ENCODE data around the gene RORB.
A peak's percentile ranks its signal among the peaks of the same experiment; 100 is the strongest.

RORB gene

DNA sequence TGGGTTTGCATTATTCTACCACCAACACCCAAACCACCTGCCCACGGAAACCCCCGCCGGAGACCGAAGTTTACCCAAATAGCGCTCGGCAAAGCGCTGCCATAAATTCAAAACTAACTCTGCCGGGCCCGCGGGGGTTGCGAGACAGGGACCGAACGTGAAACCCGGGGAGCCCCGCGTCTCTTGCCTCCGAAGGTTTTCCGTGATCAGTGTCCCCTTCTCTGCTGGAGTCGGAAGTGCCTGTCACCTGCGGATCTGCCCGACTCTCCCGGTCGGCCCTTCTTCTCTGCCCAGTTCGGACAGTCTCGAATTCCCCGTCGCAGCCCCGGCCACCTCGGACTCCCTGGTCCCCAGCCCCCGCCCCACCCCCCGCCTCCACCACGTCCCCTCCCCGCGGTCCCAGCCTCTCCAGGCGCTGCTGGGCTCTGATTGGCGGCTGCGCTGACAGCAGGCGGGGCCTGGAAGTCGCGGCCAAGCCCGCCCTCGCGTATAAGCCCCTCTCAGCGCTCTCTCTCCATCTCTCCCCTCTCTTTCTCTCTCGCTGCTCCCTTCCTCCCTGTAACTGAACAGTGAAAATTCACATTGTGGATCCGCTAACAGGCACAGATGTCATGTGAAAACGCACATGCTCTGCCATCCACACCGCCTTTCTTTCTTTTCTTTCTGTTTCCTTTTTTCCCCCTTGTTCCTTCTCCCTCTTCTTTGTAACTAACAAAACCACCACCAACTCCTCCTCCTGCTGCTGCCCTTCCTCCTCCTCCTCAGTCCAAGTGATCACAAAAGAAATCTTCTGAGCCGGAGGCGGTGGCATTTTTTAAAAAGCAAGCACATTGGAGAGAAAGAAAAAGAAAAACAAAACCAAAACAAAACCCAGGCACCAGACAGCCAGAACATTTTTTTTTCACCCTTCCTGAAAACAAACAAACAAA lies at the start of gene RORB:
Gene RORB (plus strand): TSS at position 517 of the 929 bp plus-strand sequence. CDS start 642 bp downstream, outside the sequence.
- DNase-seq, result peak; percentile 11

DNA sequence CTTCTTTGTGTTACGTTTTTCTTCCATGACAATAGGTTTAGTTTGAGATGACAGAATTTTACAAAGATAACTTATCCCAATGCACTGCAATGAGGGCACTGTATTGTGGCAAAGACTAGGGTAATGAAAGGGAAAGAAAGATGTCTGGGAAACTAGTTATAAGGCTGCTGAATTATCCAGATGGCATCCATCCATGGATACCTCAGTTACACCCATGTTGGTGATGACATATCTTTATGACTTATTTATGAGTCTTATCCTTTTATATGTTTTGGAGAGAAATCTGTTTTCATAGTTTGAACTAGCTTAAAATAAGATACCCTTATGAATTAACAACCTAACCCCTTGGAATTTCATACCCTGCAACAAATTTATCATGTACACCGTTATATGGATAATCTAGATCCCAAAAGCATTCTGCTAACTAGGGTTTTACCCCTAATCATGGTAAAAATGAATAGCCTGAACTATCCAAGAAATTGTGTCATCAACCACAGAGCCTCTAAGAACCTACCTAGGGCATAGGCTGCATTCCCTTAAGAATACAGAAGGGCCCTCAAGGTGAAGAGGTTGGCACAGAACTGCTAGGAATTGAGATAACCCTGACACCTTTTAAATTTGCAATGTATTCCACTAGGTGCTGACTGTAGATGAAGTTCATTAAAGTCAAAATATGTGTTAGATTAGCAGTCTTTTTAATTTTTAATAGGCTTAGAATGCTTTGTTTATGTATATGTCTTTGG lies 49.5 kb upstream of the RORB start:
- DNase-seq, result no peak

GRCh38 chr9:74449060-74449459 lies 48.1 kb upstream of the RORB start:
- DNase-seq, result no peak

DNA sequence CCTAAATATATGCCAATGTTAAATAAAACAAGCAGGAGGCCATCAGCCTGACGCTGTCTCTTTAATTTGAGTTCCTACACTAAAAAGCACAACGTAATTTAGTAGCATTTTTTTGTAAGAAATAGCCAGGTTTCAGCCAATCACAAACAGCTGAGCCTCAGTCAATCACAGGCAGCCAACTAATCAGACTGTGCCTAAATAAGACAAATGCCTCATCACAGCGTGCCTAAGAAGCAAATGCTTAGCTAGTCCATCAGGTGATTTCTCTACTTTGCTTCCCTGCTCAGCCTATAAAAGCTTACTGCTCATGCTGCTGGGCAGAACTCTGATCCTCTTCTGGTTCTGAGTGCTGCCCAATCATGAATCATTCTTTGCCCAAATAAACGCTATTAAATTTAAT lies 38.3 kb upstream of the RORB start:
- DNase-seq, result no peak

DNA sequence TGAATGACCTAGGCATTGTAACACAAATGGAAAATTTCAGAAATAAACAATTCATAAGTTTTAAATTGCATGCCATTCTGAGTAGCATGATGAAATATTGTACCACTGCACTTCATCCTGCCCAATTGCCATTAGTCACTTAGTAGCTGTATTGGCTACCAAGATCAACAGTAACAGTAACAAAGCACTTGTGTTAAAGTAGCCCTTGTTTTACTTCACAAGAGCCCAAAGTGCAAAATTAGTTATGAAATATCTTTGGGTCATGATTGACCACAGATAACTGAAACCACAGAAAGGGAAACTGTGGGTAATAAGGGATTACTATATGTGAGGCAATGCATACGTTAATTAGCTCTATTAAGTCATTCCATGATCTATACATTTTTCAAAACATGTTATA lies 33.3 kb upstream of the RORB start:
- peak; percentile 49 for DNase-seq

DNA sequence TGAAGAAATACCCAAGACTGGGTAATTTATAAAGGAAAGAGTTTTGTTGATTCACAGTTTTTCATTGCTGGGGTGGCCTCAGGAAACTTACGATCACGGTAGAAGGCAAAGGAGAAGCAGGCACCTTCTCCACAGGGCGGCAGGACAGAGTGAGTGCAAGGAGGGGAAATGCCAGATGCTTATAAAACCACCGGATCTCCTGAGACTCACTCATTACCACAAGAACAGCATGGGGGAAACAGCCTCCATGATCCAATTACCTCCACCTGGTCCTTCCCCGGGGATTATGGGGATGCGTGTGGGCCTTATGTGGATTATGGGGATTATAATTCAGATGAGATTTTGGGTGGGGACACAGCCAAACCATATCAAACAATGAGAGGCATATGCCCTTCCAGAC lies 18.5 kb upstream of the RORB start:
- no peak for DNase-seq

- DNase-seq, result no peak
These were observed 17.4 kb upstream of the RORB start for GRCh38 chr9:74479711-74480110.

GRCh38 chr9:74487395-74487794 lies 9.7 kb upstream of the RORB start:
- DNase-seq, result no peak

GRCh38 chr9:74493512-74493911 lies 3.6 kb upstream of the RORB start:
- no peak for DNase-seq

DNA sequence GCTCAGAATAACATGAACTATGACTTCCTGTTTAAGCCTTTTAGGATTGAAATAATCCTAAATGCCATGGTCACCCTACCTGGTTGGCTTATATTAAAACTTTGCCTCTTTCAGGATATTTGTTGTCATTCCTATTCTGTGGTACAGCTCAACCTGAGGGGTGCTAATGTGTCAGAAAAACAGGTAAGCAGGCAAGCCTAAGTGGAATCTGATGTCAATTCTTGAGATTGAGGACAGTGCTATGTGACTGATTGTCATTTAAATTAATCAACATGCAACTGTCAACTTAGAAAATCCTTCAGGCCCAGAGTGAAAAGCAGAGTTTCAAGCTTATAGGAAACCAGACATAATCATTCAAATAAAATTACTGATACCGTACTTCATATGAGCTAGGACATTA lies 2.6 kb upstream of the RORB start:
- DNase-seq, result no peak

DNA sequence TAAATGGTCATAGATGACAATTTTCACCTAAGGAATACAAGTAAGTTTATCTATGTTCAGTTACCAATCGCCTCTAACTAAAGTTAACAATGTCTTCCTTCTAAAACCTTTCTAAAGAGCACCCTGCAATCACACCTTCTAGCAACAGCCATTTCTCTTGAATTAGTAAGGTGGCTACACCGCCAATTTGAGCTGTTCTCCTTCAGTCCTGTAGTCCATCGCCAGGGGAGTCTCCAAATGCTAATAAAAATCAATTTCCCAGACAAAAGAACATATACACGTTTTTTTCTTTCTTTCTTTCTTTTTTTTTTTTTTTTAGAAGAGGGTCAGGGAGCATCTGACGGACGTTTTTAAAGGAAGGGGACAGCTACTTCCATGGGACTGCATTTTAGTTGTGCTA lies 729 bp upstream of the RORB start:
- DNase-seq, result no peak

GRCh38 chr9:74497748-74498620 lies 849 bp downstream of the RORB start:
- DNase-seq, result peak; percentile 0

DNA sequence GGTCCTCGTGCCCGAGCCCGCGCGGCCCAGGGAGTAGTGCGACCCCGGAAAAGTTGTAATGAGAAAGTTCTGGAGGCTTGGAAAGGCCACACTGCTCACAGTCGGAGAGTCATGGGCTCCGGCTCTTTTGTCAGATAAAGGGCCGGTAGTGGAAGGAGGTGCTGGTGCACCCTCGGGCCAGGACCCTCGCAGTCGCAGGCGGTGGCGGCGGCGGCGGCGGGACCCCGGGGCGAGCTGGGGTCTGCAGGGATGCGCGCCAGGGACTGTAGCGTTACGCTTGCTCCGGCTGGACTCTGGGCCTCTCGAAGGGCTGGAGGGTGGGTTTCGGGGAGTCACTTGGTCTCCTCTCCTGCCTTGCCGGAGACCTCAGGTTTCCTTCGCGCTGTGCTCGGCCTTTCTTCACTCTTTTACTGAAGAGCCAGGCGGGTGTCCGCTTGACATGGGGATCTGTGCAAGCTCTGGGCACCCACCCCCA lies 1.5 kb downstream of the RORB start:
- no peak for DNase-seq

DNA sequence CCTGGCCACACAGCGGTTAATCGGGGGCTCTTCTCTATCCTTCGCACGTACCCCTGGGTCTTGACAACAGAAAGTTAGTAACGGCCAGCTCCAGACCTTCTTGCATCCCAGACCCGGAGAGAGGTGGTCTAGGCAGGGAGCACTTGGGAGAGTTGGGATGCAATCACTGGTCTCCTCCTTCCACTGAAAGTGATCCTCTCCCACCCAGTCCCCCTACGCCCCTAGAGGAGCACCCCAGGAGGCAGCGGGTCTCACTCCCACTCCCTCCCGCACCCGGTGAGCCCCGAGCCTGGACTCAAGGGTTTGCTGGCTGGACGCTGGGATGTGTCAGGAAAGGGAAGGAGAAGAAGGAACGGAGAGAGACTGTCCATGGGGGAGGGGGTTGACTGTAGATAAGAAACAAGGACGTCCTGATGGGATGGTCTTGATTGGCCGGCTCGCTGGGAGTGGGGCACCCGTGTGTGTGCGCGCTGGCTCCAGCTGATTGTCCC lies 2.0 kb downstream of the RORB start:
- DNase-seq, result no peak

DNA sequence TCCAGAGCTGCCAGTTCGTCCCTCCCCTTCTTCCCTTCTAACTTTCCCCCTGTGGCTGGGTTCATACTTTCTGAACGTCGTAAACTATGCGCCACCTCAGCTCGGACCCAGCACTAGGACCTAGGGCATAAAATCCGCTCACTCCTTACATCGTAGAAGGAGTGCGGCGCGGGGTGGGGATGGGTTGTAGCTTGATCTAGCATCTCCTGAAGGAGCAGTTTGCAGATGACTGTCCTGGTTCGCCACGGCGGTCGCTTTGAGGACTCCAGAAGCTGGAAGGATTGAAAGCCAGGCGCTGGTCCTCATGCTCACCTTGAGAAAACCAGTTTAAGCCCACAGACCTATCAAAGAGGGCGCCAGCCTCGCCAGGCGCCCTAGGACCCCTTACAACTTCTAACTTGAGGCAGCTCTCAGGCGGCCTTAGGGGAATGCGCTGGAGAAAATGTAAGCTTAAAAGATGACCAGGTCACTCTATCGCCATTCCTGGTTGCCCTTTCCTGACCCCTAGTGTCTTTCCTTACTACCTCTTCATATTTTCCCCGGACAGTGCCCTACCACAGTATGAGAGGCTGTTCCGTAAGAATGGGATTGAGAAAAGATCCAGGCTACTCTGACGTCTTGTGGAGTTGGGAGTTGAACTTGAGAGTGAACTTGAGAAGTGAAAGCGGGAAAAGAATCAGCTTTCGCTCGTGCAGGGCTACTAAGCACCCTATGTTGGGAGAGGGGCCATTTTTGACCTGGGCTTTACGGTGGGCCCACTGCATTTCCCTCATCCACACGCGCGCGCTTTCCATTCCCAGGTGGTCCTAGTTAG lies 2.8 kb downstream of the RORB start:
- DNase-seq, result no peak

DNA sequence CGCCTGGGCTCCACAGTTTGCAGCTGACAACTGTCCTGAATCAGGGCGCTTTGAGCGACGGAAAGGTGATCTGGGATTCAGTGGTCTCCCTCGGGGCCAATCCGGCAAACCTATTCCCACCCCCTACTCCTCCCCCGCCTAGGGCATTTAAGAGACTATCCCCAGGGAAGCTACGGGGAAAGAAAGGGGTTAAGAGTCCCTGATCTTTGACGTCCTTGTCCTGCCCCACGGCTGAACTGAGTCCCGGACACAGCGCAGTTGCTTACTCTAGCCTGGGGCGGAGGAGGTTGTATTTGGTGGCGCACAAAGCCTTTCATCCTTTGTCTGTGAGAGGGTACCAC lies 3.4 kb downstream of the RORB start:
- no peak for DNase-seq

DNA sequence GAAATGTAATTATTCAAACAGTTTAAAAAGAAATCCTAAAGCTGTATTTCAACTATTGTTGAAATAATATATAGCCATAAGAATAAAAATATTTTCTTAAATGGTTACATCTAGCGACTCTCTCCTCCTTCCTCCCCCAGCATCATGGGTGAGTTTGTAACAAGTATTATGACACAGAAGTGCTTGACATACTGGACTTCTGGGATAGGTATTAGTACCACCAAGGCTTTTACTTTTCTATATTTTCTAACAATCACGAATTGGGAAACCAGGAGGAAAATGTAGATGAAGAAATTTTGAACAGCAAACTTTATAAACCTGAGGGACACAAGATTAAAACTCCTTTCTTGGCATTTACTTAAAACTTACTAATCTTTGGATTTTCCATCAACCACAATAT lies 4.4 kb downstream of the RORB start:
- no peak for DNase-seq

- DNase-seq, result no peak
These were observed 6.1 kb downstream of the RORB start for GRCh38 chr9:74503219-74503618.

GRCh38 chr9:74503666-74504065 lies 6.5 kb downstream of the RORB start:
- no peak for DNase-seq

DNA sequence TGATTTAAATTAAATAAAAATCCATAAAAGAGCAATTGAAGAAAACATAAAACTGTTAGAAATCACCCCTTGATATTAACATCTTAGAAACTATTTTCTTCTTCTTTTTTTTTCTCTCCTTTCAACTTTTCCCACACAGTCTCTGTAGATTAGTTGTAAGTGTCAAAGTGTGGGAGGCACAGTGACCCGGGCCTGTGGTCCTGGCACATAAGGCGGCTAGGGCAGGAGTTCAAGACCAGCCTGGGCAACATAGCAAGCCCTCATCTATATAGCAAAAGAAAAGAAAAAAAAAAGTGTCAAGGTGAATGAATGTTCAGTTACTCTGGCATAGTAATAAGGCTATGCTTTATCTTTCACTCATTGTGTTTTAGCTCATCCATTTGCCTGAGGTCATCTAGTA lies 14.2 kb downstream of the RORB start:
- DNase-seq, result no peak

DNA sequence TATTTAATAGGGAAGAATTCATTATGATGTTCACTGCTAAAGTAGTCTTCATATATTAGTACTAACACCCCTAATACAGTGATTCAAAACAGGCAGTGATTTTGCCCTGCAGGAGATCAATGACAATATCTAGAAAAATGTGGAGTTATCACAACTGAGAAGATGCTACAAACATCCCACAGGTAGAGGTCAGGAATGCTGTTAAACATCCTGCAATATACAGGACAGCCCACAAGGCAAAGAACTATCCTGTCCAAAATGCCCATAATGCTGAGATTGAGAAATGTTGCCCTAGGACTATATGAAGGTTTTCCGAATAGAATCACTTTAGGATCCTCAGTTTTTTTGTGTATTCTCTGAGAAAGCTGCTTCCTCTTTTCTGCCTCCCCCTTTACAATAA lies 15.3 kb downstream of the RORB start:
- DNase-seq, result no peak

DNA sequence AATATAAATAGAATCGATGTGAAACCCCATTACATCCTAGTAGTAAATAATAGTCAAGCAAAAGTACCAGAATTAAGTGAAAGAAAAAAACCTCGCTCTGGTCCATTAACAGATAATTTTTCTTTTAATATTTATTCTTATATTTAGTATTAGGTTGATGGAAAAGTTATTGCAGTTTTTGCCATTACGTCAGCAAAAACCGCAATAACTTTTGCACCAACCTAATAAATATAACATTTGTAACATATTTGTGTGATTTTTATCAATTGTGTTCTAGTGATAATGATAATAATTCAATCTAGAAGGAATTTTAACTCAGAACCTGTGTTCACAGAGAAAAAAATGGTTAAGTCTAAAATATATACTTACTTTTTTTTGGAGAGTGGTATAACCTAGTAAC lies 16.1 kb downstream of the RORB start:
- no peak for DNase-seq

All from inflammatory macrophage treated with lipopolysaccharide for 4 hours (primary cell).